Sigmoid colon (tissue), 7 donors: ENCODE data around the gene ARAP3. TPM values are rescaled to one million over a fixed set of nuclear protein-coding genes. Genes with fewer than 3 reads are reported as not detected.

Experiments used
- DNase-seq: peaks from one replicate; pipeline ENCODE4 v3.0.0-alpha.2; 2019
- H3K27ac ChIP-seq, 4 donors: fragments of 200-600 bp; sonication (generic); one replicate each; pipeline ENCODE4 v1.5.1; 2016 to 2019; ENCODE audit warnings: mild to moderate bottlenecking in 1 of 4
- H3K27me3 ChIP-seq, 3 donors: fragments of 200-600 bp; sonication (generic); one replicate each; pipeline ENCODE4 v1.5.1; 2019; ENCODE audit warnings: mild to moderate bottlenecking in 1 of 3
- H3K36me3 ChIP-seq, 4 donors: fragments of 200-600 bp; sonication (generic); one replicate each; pipeline ENCODE4 v1.5.1; 2016 to 2019
- H3K4me1 ChIP-seq, 4 donors: fragments of 200-600 bp; sonication (generic); one replicate each; pipeline ENCODE4 v1.5.1; 2017 to 2019
- H3K4me3 ChIP-seq, 4 donors: fragments of 200-600 bp; sonication (generic); one replicate each; pipeline ENCODE4 v1.5.1; 2017 to 2019; ENCODE audit warnings: mild to moderate bottlenecking in 2 of 4, moderate library complexity in 1 of 4
- H3K9me3 ChIP-seq, 4 donors: fragments of 200-600 bp in 3 of 4; sonication (generic) in 3 of 4; one replicate each; pipeline versions ENCODE4 v1.5.1 to v1.6.1; 2013 to 2019
- CTCF ChIP-seq, 4 experiments: fragments of 450-650 bp in 3 of 4; fragments of 200-600 bp in 1 of 4; IDR thresholded peaks; one replicate each; pipeline ENCODE4 v1.5.1; 2016 to 2019; ENCODE audit warnings: antibody characterized with exemption in 4 of 4, mild to moderate bottlenecking in 3 of 4, moderate library complexity in 2 of 4
- EP300 ChIP-seq, 4 donors: sonication (generic); formaldehyde crosslinking; IDR thresholded peaks; one replicate each; pipeline ENCODE4 v1.6.1; 2017; ENCODE audit warnings: antibody characterized with exemption in 4 of 4
- POLR2A ChIP-seq, 2 donors: fragments of 450-650 bp; IDR thresholded peaks; one replicate each; pipeline ENCODE4 v1.6.1; 2016; ENCODE audit warnings: antibody characterized with exemption in 2 of 2, mild to moderate bottlenecking in 2 of 2, moderate library complexity in 2 of 2
- POLR2AphosphoS5 ChIP-seq, 4 donors: sonication (generic); formaldehyde crosslinking; IDR thresholded peaks; one replicate each; pipeline ENCODE4 v1.6.1; 2017; ENCODE audit warnings: antibody characterized with exemption in 4 of 4
- WGBS, 2 donors: extraction: QIAGEN DNeasy Blood & Tissue Kit; methylation state at CpG; one replicate each; pipeline ENCODE4 v1.1.7; 2013; 5-methylcytosine and 5-hydroxymethylcytosine counted together
- intact Hi-C: fragments of 100-400 bp; cut with DNase I; formaldehyde crosslinking; loops from one replicate; pipeline ENCODE4 v1.15.1; 2023
- polyA plus RNA-seq, 3 donors: library from polyadenylated mRNA; stranded (reverse); fragments of 200-250 nt; gene quantifications; one replicate each; pipeline ENCODE4 v1.2.3, GENCODE V29; 2013
- total RNA-seq, 4 donors: library from RNA; depleted of rRNA; stranded (reverse); fragments of >200 nt; gene quantifications; one replicate each; pipeline ENCODE4 v1.1.0, GENCODE V29; 2016
- donor health status: healthy with polysubstance abuse.
- donor health status: Bipolar disorder and iron deficiency.
- donor health status: healthy.

The ARAP3 gene
- total and polyA plus RNA-seq, 7 donors, result 1.2 to 7.8 (median 3.4) TPM

- H3K9me3 ChIP-seq, result no peaks in the 10 kb centered on the region
- no peak overlapping the region for H3K4me3 ChIP-seq
- H3K4me1 ChIP-seq, result no peaks in the 10 kb centered on the region
- H3K27ac ChIP-seq, result no peak overlapping the region
- TF ChIP-seq POLR2AphosphoS5 (IDR thresholded peaks at IDR 0.05) (no peak), CTCF (IDR thresholded peaks at IDR 0.05) (no peak), EP300 (IDR thresholded peaks at IDR 0.05) (no peak), POLR2A (IDR thresholded peaks at IDR 0.05) (no peak)
- no peaks in the 10 kb centered on the region for H3K36me3 ChIP-seq
- no peak for DNase-seq
- intact Hi-C loops, result no loop called here
- WGBS, 2 donors, result 81 to 89% methylated on average over 5 of the region's 5 CpGs
- no peaks in the 10 kb centered on the region for H3K27me3 ChIP-seq
These were observed 7.3 kb downstream of the ARAP3 start for GRCh38 chr5:141674747-141675146.

GRCh38 chr5:141672841-141673813, 8.9 kb downstream of the ARAP3 start:
- Histone ChIP-seq H3K36me3 (no peaks in the 10 kb centered on the region), H3K27me3 (no peaks in the 10 kb centered on the region), H3K27ac (no peak overlapping the region), H3K9me3 (no peaks in the 10 kb centered on the region), H3K4me3 (no peak overlapping the region), H3K4me1 (no peaks in the 10 kb centered on the region)
- TF ChIP-seq POLR2AphosphoS5 (IDR thresholded peaks at IDR 0.05) (no peak), CTCF (IDR thresholded peaks at IDR 0.05) (no peak), EP300 (IDR thresholded peaks at IDR 0.05) (no peak), POLR2A (IDR thresholded peaks at IDR 0.05) (no peak)
- intact Hi-C loops, result no loop called here
- 82 to 86% methylated on average over 19 of the region's 19 CpGs for WGBS, 2 donors
- DNase-seq, result no peak

- Histone ChIP-seq H3K4me3 (no peak overlapping the region), H3K4me1 (no peaks in the 10 kb centered on the region), H3K27me3 (no peaks in the 10 kb centered on the region), H3K36me3 (no peaks in the 10 kb centered on the region), H3K9me3 (no peaks in the 10 kb centered on the region), H3K27ac (no peak overlapping the region)
- TF ChIP-seq EP300 (IDR thresholded peaks at IDR 0.05) (no peak), POLR2A (IDR thresholded peaks at IDR 0.05) (no peak), POLR2AphosphoS5 (IDR thresholded peaks at IDR 0.05) (no peak), CTCF (IDR thresholded peaks at IDR 0.05) (no peak)
- intact Hi-C loops, result no loop called here
- 94 to 95% methylated on average over 23 of the region's 23 CpGs for WGBS, 2 donors
- no peak for DNase-seq
These were observed 9.8 kb downstream of the ARAP3 start for GRCh38 chr5:141672071-141672840.

- 79 to 83% methylated on average over 4 of the region's 4 CpGs for WGBS, 2 donors
- Histone ChIP-seq H3K36me3 (no peaks in the 10 kb centered on the region), H3K9me3 (no peaks in the 10 kb centered on the region), H3K4me3 (no peak overlapping the region), H3K27me3 (no peaks in the 10 kb centered on the region), H3K4me1 (peaks cover 0 to 4% (median 0%) of the 10 kb centered on the region in 4 donors), H3K27ac (no peak overlapping the region)
- no peak for DNase-seq
- no peak for TF ChIP-seq POLR2A (IDR thresholded peaks at IDR 0.05)
- TF ChIP-seq POLR2AphosphoS5 (IDR thresholded peaks at IDR 0.05), result no peak
- no peak for TF ChIP-seq EP300 (IDR thresholded peaks at IDR 0.05)
- TF ChIP-seq CTCF (IDR thresholded peaks at IDR 0.05), result no peak
- intact Hi-C loops, result no loop called here
These were observed 12.5 kb downstream of the ARAP3 start for GRCh38 chr5:141669520-141669919.
